Hepatocyte (in vitro differentiated cells): ENCODE data around the gene DIP2B. TPM values are rescaled to one million over a fixed set of nuclear protein-coding genes. Genes with fewer than 3 reads are reported as not detected.

Source experiments
- DNase-seq: peaks from one replicate; pipeline ENCODE4 v3.0.0-alpha.2; 2016; ENCODE audit warnings: low spot score
- H2AFZ ChIP-seq: fragments of 200-600 bp; sonication (generic); 2 replicates; pipeline ENCODE4 v1.6.0; 2016; ENCODE audit warnings: antibody characterized with exemption, mild to moderate bottlenecking
- H3K27ac ChIP-seq: fragments of 200-600 bp; sonication (generic); 2 replicates; pipeline ENCODE4 v1.5.1; 2016; ENCODE audit warnings: mild to moderate bottlenecking
- H3K27me3 ChIP-seq: fragments of 200-600 bp; sonication (generic); 2 replicates; pipeline ENCODE4 v1.6.1; 2016
- H3K36me3 ChIP-seq: fragments of 200-600 bp; sonication (generic); replicated peaks from 2 replicates; pipeline ENCODE4 v1.5.1; 2016; ENCODE audit warnings: low read depth; ENCODE audit not compliant: insufficient read depth
- H3K4me1 ChIP-seq: fragments of 200-600 bp; sonication (generic); 2 replicates; pipeline ENCODE4 v1.5.1; 2016; ENCODE audit warnings: mild to moderate bottlenecking, moderate library complexity; ENCODE audit not compliant: insufficient read depth
- H3K4me2 ChIP-seq: fragments of 200-600 bp; sonication (generic); 2 replicates; pipeline ENCODE4 v1.6.0; 2016
- H3K4me3 ChIP-seq: fragments of 200-600 bp; sonication (generic); 2 replicates; pipeline ENCODE4 v1.5.1; 2016; ENCODE audit warnings: mild to moderate bottlenecking
- H3K79me2 ChIP-seq: fragments of 200-600 bp; sonication (generic); 2 replicates; pipeline ENCODE4 v1.6.0; 2017; ENCODE audit warnings: mild to moderate bottlenecking
- H3K9me2 ChIP-seq: fragments of 200-600 bp; sonication (generic); replicated peaks from 2 replicates; pipeline ENCODE4 v1.6.0; 2017; ENCODE audit warnings: mild to moderate bottlenecking; ENCODE audit not compliant: insufficient read depth
- H3K9me3 ChIP-seq: fragments of 200-600 bp; sonication (generic); 2 replicates; pipeline ENCODE4 v1.5.1; 2016; ENCODE audit warnings: low read depth, mild to moderate bottlenecking
- H4K20me1 ChIP-seq: fragments of 200-600 bp; sonication (generic); 2 replicates; pipeline ENCODE4 v1.6.0; 2016; ENCODE audit warnings: mild to moderate bottlenecking; ENCODE audit not compliant: insufficient read depth, poor library complexity, severe bottlenecking
- EZH2 ChIP-seq: fragments of 200-600 bp; sonication (generic); IDR thresholded peaks from 2 replicates; pipeline ENCODE4 v1.6.1; 2016; ENCODE audit warnings: antibody characterized with exemption, mild to moderate bottlenecking, borderline replicate concordance
- EZH2phosphoT487 ChIP-seq: fragments of 200-600 bp; sonication (generic); IDR thresholded peaks from one replicate; pipeline ENCODE4 v1.6.1; 2018; ENCODE audit warnings: antibody characterized with exemption, mild to moderate bottlenecking, low read depth, moderate library complexity; ENCODE audit not compliant: unreplicated experiment, severe bottlenecking
- WGBS: methylation state at CpG from one replicate; pipeline ENCODE4 v1.1.6; 2016; ENCODE audit warnings: low lambda C conversion rate; ENCODE audit errors: missing lambda C conversion rate; 5-methylcytosine and 5-hydroxymethylcytosine counted together
- polyA plus RNA-seq: library from polyadenylated mRNA; unstranded; fragments of >200 nt; fragmentation: Nextera tagmentation; extraction: Ambion mirVana; gene quantifications from 2 replicates; pipeline ENCODE4 v1.2.1, GENCODE V29; 2016
- total RNA-seq: library from RNA; depleted of rRNA; stranded (reverse); fragments of >200 nt; gene quantifications from 2 replicates; pipeline ENCODE4 v1.2.3, GENCODE V29; 2014
- TF ChIP-seq, protein P1 (sequence below): fragments of 200-600 bp; sonication (generic); IDR thresholded peaks from 2 replicates; pipeline ENCODE4 v1.5.1; 2016; ENCODE audit warnings: antibody characterized with exemption, mild to moderate bottlenecking; ENCODE audit not compliant: poor library complexity

The DIP2B gene
- total and polyA plus RNA-seq, 2 experiments from 2014 or later: 10.5 to 31.8 TPM

DNA sequence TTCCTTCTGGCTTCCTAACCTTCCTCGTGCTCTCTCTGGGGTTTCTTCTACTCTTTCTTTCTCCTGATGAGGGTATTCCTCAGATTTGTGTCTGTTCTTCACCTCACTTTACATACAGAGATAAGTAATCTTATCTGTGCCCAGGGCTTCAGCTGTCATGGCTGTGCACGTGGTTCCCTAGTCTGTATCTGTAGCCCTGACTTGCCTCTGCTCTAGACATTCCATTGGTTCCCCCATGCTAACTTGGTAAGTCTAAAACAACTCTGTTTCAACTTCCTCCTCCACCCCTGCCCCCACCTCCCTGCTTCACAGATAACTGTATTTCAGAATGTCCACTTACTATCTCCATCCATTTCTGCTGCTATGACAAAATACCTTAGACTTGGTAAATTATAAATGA, 10.8 kb downstream of the DIP2B start:
- Histone ChIP-seq H3K36me3 (no peaks in the 10 kb centered on the region), H3K27me3 (no peaks in the 10 kb centered on the region), H2AFZ (no peak overlapping the region), H4K20me1 (peaks cover 23% of the 10 kb centered on the region), H3K4me1 (peaks cover under 1% of the 10 kb centered on the region), H3K9me3 (no peaks in the 10 kb centered on the region), H3K9me2 (no peaks in the 10 kb centered on the region), H3K4me2 (no peak overlapping the region), H3K4me3 (no peak overlapping the region), H3K27ac (no peak overlapping the region), H3K79me2 (peaks cover 98% of the 10 kb centered on the region)
- WGBS: 51% methylated on average over 2 of the region's 2 CpGs
- TF ChIP-seq EZH2 (no peak), EZH2phosphoT487 (no peak)
- TF ChIP-seq, protein P1, sequence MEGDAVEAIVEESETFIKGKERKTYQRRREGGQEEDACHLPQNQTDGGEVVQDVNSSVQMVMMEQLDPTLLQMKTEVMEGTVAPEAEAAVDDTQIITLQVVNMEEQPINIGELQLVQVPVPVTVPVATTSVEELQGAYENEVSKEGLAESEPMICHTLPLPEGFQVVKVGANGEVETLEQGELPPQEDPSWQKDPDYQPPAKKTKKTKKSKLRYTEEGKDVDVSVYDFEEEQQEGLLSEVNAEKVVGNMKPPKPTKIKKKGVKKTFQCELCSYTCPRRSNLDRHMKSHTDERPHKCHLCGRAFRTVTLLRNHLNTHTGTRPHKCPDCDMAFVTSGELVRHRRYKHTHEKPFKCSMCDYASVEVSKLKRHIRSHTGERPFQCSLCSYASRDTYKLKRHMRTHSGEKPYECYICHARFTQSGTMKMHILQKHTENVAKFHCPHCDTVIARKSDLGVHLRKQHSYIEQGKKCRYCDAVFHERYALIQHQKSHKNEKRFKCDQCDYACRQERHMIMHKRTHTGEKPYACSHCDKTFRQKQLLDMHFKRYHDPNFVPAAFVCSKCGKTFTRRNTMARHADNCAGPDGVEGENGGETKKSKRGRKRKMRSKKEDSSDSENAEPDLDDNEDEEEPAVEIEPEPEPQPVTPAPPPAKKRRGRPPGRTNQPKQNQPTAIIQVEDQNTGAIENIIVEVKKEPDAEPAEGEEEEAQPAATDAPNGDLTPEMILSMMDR: no peak
- DNase-seq: no peak

DNA sequence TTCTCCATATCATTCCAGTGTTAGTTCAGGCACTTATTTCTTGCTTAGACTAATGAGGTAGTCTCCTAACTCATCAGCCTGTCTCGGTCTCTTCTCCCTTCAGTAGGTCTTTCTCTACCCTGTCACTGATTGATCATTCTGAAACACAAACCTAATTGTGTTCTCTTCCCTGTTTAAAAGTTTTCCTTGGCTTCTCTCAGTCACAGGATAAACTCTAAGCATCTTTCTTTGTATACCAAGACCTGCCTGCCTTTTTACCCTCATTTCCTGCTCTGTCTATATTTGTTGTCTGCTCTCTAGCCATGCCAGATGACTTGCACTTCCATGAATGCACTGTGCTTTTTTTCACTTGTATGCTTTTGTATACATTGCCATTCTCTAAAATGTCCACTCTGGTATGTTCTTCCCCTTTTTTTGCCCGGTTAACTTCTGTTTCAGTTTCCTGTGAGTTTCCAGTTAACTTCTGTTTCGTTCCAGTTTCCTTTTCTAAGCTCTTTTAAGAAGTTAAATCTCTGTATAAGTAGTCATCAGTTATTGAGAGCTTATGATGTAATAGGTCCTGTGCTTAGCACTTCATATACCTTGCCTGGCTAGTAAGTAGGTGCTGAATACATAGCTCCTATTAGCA, 12.8 kb downstream of the DIP2B start:
- TF ChIP-seq, protein P1: no peak
- TF ChIP-seq EZH2 (no peak), EZH2phosphoT487 (no peak)
- H3K4me3 ChIP-seq: no peak overlapping the region
- H3K9me3 ChIP-seq: no peaks in the 10 kb centered on the region
- no peaks in the 10 kb centered on the region for H3K9me2 ChIP-seq
- 60% methylated on average over 3 of the region's 3 CpGs for WGBS
- H2AFZ ChIP-seq: peak overlapping the region; percentile 6
- peak overlapping the region; percentile 44 for H3K4me2 ChIP-seq
- no peak for DNase-seq
- H3K4me1 ChIP-seq: no peaks in the 10 kb centered on the region
- no peaks in the 10 kb centered on the region for H3K27me3 ChIP-seq
- H3K36me3 ChIP-seq: no peaks in the 10 kb centered on the region
- H4K20me1 ChIP-seq: peaks cover 24% of the 10 kb centered on the region
- H3K27ac ChIP-seq: peak overlapping the region; percentile 73
- peaks cover 98% of the 10 kb centered on the region for H3K79me2 ChIP-seq

DNA sequence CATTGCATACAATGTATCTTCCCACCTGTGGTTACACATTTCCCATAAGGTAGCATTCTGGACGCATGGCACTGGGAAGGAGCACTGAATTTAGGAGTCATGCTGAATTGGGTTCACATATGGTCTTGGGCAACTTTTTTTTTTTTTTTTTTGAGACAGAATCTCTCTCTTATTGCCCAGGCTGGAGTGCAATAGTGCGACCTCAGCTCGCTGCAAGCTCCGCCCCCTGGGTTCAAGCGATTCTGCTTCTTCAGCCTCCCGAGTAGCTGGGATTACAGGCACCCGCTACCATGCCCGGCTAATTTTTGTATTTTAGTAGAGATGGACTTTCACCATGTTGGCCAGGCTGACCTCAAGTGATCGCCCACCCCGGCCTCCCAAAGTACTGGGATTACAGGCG, 13.3 kb downstream of the DIP2B start:
- TF ChIP-seq EZH2phosphoT487 (no peak), EZH2 (no peak)
- TF ChIP-seq, protein P1: no peak

DNA sequence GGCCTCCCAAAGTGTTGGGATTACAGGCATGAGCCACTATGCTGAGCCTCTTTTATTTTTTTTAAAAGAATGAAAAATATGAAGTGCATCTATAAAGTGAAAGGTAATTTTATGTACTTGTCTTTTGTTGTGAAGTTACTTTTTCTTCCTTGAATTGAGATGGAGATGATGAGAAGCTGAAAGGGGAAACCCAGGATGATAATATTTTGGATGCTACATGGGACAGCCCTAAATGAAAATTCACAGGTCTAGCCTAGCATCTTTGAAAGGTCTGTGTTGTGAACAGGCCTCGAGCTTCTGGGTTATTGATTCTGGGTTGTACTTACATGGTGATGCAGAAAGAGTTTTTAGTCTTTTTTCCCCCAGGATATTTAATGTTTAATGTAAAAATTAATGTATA, 14.6 kb downstream of the DIP2B start:
- Histone ChIP-seq H3K36me3 (no peaks in the 10 kb centered on the region), H3K9me3 (no peaks in the 10 kb centered on the region), H3K4me3 (no peak overlapping the region), H3K27me3 (no peaks in the 10 kb centered on the region), H3K4me1 (no peaks in the 10 kb centered on the region), H3K79me2 (peaks cover 98% of the 10 kb centered on the region), H3K27ac (no peak overlapping the region), H3K9me2 (no peaks in the 10 kb centered on the region), H4K20me1 (peaks cover 21% of the 10 kb centered on the region), H3K4me2 (no peak overlapping the region), H2AFZ (no peak overlapping the region)
- DNase-seq: no peak
- 92% methylated on average over 1 of the region's 1 CpG for WGBS
- TF ChIP-seq EZH2phosphoT487 (no peak), EZH2 (no peak)
- TF ChIP-seq, protein P1: no peak

More for the DNA sequence above, 13.3 kb downstream of the DIP2B start:
- 92% methylated on average over 11 of the region's 11 CpGs for WGBS
- Histone ChIP-seq H4K20me1 (peaks cover 21% of the 10 kb centered on the region), H3K9me2 (no peaks in the 10 kb centered on the region), H3K9me3 (no peaks in the 10 kb centered on the region), H3K4me1 (no peaks in the 10 kb centered on the region), H2AFZ (no peak overlapping the region), H3K27me3 (no peaks in the 10 kb centered on the region), H3K4me2 (peak overlapping the region; percentile 44), H3K4me3 (no peak overlapping the region), H3K27ac (peak overlapping the region; percentile 73), H3K79me2 (peaks cover 98% of the 10 kb centered on the region), H3K36me3 (no peaks in the 10 kb centered on the region)
- DNase-seq: no peak
